Activated CD4-positive, CD25-positive, alpha-beta regulatory T cell (primary cell): Measurements from ENCODE around the gene PRIM1.
"Not testable (repeated sequence)": the region's sequence is repeated elsewhere in the genome, so short reads cannot be mapped to it uniquely, and the experiment has no call there.

Experiments
- DNase-seq, 4 experiments: peaks; one replicate each; lab custom pipeline; 2025; lab: John Stamatoyannopoulos, UW

PRIM1 gene

DNA sequence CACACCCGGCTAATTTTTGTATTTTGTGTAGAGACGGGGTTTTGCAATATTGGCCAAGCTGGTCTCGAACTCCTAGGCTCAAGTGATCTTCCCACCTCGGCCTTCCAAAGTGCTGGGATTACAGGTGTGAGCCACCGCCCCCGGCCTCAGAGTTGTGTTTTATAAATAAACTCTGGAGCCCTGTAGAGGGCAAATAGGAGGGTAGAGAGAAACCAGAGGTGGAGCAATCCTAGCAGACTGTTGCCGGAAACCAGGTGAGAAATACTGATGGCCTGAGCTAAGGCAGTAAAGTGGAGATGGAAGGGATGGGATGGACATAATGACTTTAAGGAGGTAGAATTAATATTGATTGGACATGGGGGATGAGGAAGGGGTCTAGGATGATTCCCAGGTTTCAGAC, 8.3 kb upstream of the PRIM1 start:
- DNase-seq = no peak

DNA sequence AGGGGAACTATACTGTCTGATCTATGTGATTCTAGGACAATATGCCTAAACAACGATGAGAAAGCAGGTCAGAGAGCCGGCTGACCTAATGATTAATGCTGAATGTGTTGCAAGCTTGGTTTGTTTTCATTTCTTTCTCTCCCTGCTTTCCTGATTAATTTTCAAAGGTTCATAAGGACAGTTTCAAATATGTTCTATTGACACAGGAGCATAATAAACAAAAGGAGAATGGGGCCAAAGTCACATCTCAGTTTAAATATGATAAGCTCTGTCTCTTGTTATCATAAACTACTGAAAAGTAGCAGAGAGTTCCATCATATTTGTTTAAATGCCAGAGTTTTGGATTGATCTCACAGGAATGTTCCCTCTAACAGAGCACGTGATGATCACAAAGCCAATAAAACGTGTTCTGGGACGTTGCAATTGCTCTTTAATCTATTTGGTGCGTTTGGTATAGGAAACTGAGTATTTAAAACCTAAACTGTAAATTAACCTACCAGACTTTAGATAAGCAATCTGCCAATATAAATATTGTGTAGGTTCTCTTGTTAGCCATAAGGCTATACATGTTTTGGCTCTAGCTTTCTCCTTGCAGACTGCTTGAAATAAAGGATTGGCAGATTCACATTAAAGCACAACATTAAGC, 7.3 kb upstream of the PRIM1 start:
- DNase-seq = no peak

- DNase-seq = no peak
Observed at GRCh38 chr12:56758728-56759262, 6.7 kb upstream of the PRIM1 start.

DNA sequence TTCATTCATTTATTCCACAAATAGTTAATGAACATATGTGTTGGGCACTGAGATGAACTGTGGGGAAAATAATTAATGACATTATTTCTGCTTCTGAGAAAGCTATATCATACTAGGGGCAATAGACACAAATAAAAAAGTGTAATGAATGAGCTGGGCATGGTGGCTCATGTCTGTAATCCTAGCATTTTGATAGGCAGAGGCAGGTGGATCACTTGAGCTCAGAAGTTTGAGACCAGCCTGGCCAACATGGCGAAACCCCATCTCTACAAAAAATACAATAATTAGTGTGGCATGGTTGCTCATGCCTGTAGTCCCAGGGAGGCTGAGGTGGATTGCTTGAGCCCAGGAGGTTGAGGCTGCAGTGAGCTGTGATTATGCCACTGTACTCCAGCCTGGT, 5.8 kb upstream of the PRIM1 start:
- DNase-seq = not testable (repeated sequence)

GRCh38 chr12:56753566-56753965, 1.4 kb upstream of the PRIM1 start:
- DNase-seq = no peak

- DNase-seq = not testable (repeated sequence)
Observed at GRCh38 chr12:56750596-56750995, 1.5 kb downstream of the PRIM1 start.

- no peak for DNase-seq
Observed at GRCh38 chr12:56749853-56750252, 2.3 kb downstream of the PRIM1 start.

DNA sequence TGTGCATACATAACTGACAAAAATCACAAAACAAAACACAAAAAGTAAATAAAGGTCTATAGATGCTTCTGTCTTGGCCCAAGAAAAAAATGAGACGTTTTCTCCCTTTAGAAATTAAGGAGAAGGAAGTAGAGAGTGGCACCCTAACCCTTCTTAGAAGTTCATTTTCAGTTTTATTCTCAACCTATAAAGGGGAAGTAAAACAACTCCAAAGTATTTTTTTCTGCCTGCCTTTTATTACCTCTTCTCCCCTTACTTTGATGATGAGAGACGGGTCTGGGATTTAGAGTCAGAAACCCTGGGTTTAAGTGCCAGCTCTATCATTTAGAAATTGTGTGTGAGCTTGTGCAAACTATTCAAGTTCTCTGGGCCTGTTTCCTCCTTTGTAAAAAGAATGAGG, 2.8 kb downstream of the PRIM1 start:
- DNase-seq = no peak

DNA sequence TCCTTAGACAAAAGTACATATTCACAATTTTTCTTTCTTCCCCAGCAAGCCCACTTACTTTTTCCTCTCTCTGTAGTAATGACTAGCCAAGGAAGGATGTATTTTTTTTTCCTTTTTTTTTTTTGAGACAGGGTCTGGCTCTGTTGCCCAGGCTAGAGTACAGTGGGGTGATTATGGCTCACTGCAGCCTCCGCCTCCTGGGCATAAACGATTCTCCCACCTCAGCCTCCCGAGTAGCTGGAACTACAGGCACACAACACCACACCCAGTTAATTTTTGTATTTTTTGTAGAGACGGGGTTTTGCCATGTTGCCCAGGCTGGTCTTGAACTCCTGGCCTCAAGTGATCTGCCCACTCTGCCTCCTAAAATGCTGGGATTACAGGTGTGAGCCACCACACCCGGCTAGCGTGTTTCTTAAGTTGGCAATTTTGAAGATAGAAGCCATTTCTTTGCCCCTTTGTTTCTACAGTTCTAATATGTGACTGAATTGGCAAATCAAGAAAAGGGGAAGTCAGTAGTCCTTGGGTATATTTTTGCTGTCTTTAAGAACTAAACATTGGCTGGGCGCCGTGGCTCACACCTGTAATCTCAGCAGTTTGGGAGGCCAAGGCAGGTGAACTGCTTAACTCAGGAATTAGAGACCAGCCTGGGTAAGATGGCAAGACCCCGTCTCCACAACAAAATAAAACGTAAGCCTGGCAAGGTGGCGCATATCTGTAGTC, 23.8 kb downstream of the PRIM1 start:
- DNase-seq = no peak

- not testable (repeated sequence) for DNase-seq
Observed at GRCh38 chr12:56726196-56726675, 25.9 kb downstream of the PRIM1 start.

DNA sequence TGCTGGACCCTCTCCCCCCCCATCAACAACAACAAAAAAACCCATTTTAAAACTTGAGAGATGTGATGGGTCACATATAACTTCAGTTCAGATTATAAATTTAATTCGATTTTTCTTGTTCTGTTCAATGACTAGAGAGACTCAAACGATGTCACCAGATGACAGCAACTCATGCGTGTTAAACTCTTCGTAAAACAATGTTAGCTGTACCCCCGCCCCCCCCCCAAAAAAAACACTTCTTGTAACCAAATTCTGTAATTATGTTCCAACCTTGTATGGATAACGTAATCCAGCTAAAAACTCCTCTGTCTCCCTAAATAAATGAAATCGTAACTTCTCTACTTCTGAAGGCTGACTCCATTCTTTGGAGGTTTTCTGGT, 26.4 kb downstream of the PRIM1 start:
- no peak for DNase-seq

DNA sequence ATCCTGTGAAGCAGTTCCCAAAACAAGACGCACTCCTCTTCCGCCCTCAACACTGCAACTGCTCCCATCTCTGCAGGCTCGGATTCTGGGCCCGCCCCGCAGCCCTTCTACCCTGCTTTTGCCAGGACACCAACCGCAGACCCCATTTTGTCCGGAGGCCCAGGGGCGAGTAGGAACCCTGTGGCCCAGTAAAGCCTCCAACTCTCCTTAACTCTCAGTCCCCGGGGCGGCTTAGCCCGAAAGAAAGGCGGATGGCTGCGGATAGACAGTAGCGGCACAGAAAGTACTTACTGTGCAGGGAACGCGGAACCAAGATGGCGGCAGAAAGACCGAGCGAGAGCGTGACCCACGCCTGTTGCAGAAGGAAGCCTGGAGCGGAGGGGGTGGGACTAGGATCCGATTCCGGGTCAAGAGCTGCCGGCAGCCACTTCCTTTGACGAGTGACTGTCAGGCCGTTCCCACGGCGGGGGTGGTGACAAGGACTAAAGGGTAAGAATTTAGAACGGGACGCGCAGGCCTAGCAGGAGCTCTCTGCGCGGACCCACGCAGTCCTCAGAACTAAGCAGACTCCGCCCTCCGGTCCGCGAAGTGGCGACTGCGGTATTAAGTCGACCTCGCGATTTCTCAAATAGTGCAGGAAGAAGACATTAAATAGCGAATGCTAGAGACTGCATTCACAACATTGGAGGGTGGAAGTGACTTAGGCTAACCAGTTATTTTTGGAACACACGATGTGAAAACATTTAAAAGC, 27.0 kb downstream of the PRIM1 start, which contains the start of gene NACA:
NACA (minus strand) TSS at position 328 of the 751 bp plus-strand sequence. CDS start 778 bp downstream, outside the sequence.
- DNase-seq = peak; percentile 90 to 96 (median 93)

- DNase-seq = no peak
Observed at GRCh38 chr12:56724701-56724971, 27.5 kb downstream of the PRIM1 start.

DNA sequence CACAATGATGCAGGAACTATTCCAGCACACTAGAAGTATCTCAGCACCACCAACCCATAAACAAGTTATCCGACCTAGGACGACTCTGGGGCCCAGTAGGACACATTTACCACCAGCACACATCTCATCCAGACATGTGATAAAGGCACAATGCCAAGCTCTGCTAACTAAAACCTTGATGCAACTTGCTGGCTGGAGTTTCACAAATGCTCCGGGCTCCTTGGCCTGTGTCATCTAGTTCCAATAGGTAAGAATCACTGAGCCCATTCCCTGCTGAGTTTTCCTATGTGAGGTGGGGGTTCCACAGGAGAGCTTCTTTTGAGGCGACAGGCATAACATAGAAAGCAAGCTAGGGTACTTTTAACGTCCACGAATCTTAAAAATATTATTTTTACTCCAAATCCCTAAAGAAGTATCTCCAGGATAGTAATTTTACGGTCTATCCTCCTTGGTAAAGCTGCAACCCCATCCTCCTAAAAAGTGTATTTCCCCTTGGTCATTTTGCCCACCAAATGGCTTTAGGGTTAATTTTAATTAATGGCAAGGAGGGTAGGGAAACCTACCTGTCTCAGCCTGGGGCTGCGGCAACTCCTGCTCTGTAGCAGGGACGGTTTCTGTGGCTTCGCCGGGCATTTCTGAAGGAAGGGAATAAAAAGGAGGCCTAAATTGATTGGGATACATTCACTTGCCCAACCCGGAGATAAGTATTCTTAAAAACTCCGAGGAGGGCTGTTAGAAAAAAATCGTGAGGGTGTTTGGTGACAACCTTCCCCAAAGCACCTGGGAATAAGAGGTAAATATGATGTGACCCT, 28.0 kb downstream of the PRIM1 start:
- DNase-seq = no peak

GRCh38 chr12:56723352-56723751, 28.8 kb downstream of the PRIM1 start:
- DNase-seq = no peak

DNA sequence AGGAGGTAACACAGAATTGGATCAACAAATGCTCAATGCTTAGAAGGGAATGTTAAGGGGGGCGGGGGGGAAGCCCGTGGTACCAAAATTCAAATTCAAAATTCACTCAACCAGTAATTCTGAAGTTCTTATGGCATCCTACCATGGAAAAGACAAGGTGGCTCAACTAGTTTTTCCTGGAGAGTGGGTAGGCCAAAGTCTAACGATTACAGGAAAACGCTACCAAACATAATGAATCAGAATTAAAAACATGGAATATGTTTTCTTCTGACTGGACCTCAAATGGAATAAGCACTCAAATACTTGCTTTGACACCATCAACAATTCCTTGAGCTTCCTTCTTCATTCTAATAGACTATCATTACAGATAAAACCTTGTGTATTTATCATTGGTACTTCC, 29.3 kb downstream of the PRIM1 start:
- DNase-seq = no peak

DNA sequence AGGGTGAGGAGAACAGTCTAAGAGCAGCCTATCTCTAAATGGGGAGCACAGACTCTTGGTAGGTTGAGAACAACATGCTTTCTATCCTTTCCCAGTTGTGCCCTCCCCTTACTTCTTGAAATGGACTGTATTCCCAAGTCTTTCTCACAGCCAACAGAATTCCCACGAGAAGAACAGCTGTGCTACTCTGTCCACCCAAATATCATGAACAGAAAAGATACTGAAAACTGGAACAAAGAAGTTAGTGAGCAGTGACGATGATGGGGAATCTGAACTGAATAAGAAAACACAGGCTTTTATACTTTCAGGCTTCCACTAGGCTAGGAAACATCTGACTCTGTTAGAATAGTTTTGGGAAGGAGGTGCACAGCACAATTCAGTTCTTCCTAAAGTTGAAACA, 30.4 kb downstream of the PRIM1 start:
- no peak for DNase-seq

DNA sequence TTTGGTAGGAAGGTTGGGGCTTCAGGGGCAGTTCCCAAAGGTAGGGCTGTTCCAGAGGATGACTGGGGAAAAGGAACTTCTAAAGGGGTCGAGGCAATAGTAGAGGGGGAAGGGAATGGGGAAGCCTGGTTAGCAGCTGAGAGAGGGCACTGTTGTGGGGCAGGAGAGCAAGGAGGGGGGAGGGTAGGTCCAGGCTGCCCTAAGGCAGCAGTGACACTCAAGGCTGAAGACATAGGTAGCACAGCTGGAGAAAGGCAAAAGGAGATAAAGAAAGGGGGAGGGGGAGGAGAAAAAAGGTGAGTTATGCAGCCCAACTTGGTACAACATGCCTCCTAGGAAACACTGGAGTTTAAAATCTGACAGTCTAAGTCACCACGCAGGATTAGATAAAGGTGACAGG, 30.9 kb downstream of the PRIM1 start:
- DNase-seq = no peak

GRCh38 chr12:56720731-56721151, 31.4 kb downstream of the PRIM1 start:
- DNase-seq = no peak

GRCh38 chr12:56719056-56719455, 33.1 kb downstream of the PRIM1 start:
- DNase-seq = no peak

DNA sequence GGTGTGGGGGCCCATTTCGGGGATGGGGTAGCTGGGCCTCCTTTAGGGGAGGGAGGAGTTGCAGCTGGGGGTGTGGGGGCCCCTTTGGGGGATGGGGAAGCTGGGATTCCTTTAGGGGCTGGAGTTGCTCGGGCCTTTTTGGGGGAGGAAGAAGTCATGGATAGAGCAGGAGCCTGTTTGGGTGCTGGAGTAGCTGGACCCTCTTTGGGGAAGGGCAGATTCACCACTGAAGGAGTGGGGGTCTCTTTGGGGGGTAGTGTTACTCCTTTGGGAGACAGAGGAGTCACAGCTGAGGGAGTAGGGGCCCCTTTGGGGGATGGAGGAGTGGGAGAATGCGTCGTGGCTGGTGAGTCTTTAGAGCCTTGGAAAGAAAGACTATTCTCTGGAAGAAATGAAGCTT, 33.5 kb downstream of the PRIM1 start:
- no peak for DNase-seq

GRCh38 chr12:56718149-56718548, 34.0 kb downstream of the PRIM1 start:
- no peak for DNase-seq
